A673 (cell line): ENCODE measurements around the gene XIRP1. TPM values are rescaled to one million over a fixed set of nuclear protein-coding genes. Genes with fewer than 3 reads are reported as not detected.

Source experiments
- BruUV-seq: library from RNA; stranded (reverse); fragments of 400-500 nt; replicated peaks from 2 replicates; lab custom pipeline; 2021; lab: Mats Ljungman, UMichigan
- CTCF ChIA-PET: fragments of 300-600 bp; sonication (Branson Sonifier 250); formaldehyde crosslinking; loops from one replicate; lab custom pipeline; 2022; ENCODE audit warnings: antibody characterized with exemption; lab: Charles Lee
- POLR2A ChIA-PET: fragments of 300-600 bp; sonication (Branson Sonifier 250); formaldehyde crosslinking; loops from one replicate; lab custom pipeline; 2022; ENCODE audit warnings: antibody characterized with exemption; ENCODE audit not compliant: low non-redundant PET; lab: Charles Lee
- DNase-seq: peaks from one replicate; pipeline ENCODE4 v3.0.0-alpha.2; 2015; ENCODE audit warnings: low spot score
- H3K27ac ChIP-seq: fragments of 200-600 bp; sonication (generic); 2 replicates; pipeline ENCODE4 v1.5.1; 2016; ENCODE audit warnings: mixed run types, low read depth, mild to moderate bottlenecking, mixed read lengths, antibody characterized with exemption, low read length; ENCODE audit not compliant: poor library complexity, severe bottlenecking
- H3K27me3 ChIP-seq: fragments of 200-600 bp; sonication (generic); replicated peaks from 2 replicates; pipeline ENCODE4 v1.6.1; 2017; ENCODE audit warnings: mixed run types, low read depth, mild to moderate bottlenecking, mixed read lengths, antibody characterized with exemption, low read length; ENCODE audit not compliant: insufficient read depth, poor library complexity
- H3K36me3 ChIP-seq: fragments of 200-600 bp; sonication (generic); 2 replicates; pipeline ENCODE4 v1.6.1; 2016; ENCODE audit warnings: mixed run types, mild to moderate bottlenecking, mixed read lengths, antibody characterized with exemption, low read length; ENCODE audit not compliant: insufficient read depth, poor library complexity, severe bottlenecking
- H3K4me1 ChIP-seq: fragments of 200-600 bp; sonication (generic); 2 replicates; pipeline ENCODE4 v1.6.1; 2017; ENCODE audit warnings: mixed run types, mild to moderate bottlenecking, mixed read lengths, antibody characterized with exemption, low read length; ENCODE audit not compliant: insufficient read depth, poor library complexity, severe bottlenecking
- H3K4me3 ChIP-seq: fragments of 200-600 bp; sonication (generic); 2 replicates; pipeline ENCODE4 v1.5.1; 2016; ENCODE audit warnings: low read depth, mixed run types, mild to moderate bottlenecking, mixed read lengths, low read length; ENCODE audit not compliant: poor library complexity, severe bottlenecking
- H3K9me3 ChIP-seq: fragments of 200-600 bp; sonication (generic); 2 replicates; pipeline ENCODE4 v1.6.1; 2016; ENCODE audit warnings: mixed run types, low read depth, mild to moderate bottlenecking, mixed read lengths, antibody characterized with exemption, low read length; ENCODE audit not compliant: poor library complexity, severe bottlenecking
- CTCF ChIP-seq: fragments of 300-800, 200-600 bp; sonication (generic); conservative IDR thresholded peaks from 2 replicates; pipeline ENCODE4 v1.5.1; 2017; ENCODE audit warnings: low read depth, mild to moderate bottlenecking, antibody characterized with exemption, low read length, moderate library complexity, mixed read lengths
- EZH2 ChIP-seq: fragments of 200-600 bp; sonication (generic); IDR thresholded peaks from 2 replicates; pipeline ENCODE4 v1.6.1; 2017; ENCODE audit warnings: borderline replicate concordance, low read depth, mild to moderate bottlenecking, mixed read lengths, antibody characterized with exemption, low read length; ENCODE audit not compliant: poor library complexity, severe bottlenecking
- intact Hi-C: fragments of 100-400 bp; cut with micrococcal nuclease; formaldehyde crosslinking; loops from one replicate; pipeline ENCODE4 v1.10.0; 2022; ENCODE audit not compliant: unreplicated experiment
- total RNA-seq: library from RNA; stranded (reverse); gene quantifications from 2 replicates; pipeline ENCODE4 v1.2.3, GENCODE V29; 2021

Gene XIRP1
- total RNA-seq, 1 experiment from 2014 or later: not detected

GRCh38 chr3:39202094-39202493 is 9.7 kb upstream of the XIRP1 start:
- POLR2A ChIA-PET: no interaction called here

GRCh38 chr3:39196671-39197356 is 4.4 kb upstream of the XIRP1 start:
- TF ChIP-seq EZH2: no peak
- TF ChIP-seq CTCF: no peak
- BruUV-seq: no TSS peak
- Histone ChIP-seq H3K4me3 (no peak overlapping the region), H3K27me3 (no peaks in the 10 kb centered on the region), H3K36me3 (no peaks in the 10 kb centered on the region), H3K9me3 (no peaks in the 10 kb centered on the region), H3K4me1 (no peaks in the 10 kb centered on the region), H3K27ac (no peak overlapping the region)
- DNase-seq: no peak
- CTCF ChIA-PET: no interaction called here
- POLR2A ChIA-PET: no interaction called here
- intact Hi-C loops: no loop called here

More at GRCh38 chr3:39202094-39202493, 9.7 kb upstream of the XIRP1 start:
- H3K27ac ChIP-seq: no peak overlapping the region
- no TSS peak for BruUV-seq
- H3K4me3 ChIP-seq: no peak overlapping the region
- no peaks in the 10 kb centered on the region for H3K36me3 ChIP-seq
- TF ChIP-seq CTCF: no peak
- H3K9me3 ChIP-seq: no peaks in the 10 kb centered on the region
- DNase-seq: no peak
- intact Hi-C loops: no loop called here
- no peaks in the 10 kb centered on the region for H3K4me1 ChIP-seq
- no peaks in the 10 kb centered on the region for H3K27me3 ChIP-seq
- CTCF ChIA-PET: no interaction called here

GRCh38 chr3:39196034-39196433 is 3.6 kb upstream of the XIRP1 start:
- Histone ChIP-seq H3K4me3 (no peak overlapping the region), H3K9me3 (no peaks in the 10 kb centered on the region), H3K27ac (no peak overlapping the region), H3K4me1 (no peaks in the 10 kb centered on the region), H3K27me3 (no peaks in the 10 kb centered on the region), H3K36me3 (no peaks in the 10 kb centered on the region)
- intact Hi-C loops: no loop called here
- no peak for DNase-seq
- no TSS peak for BruUV-seq
- TF ChIP-seq CTCF: no peak
- TF ChIP-seq EZH2: no peak
- CTCF ChIA-PET: interaction anchor here (0.7 kb wide), 1 partner anchor 23 kb away, joined by 7 read pairs; no protein-coding TSS in a partner anchor
- POLR2A ChIA-PET: interaction anchor here (0.6 kb wide), 1 partner anchor 356 kb away, joined by 5 read pairs; no protein-coding TSS in a partner anchor
